ENCODE data around the gene DPH1.

DPH1 gene

DNA sequence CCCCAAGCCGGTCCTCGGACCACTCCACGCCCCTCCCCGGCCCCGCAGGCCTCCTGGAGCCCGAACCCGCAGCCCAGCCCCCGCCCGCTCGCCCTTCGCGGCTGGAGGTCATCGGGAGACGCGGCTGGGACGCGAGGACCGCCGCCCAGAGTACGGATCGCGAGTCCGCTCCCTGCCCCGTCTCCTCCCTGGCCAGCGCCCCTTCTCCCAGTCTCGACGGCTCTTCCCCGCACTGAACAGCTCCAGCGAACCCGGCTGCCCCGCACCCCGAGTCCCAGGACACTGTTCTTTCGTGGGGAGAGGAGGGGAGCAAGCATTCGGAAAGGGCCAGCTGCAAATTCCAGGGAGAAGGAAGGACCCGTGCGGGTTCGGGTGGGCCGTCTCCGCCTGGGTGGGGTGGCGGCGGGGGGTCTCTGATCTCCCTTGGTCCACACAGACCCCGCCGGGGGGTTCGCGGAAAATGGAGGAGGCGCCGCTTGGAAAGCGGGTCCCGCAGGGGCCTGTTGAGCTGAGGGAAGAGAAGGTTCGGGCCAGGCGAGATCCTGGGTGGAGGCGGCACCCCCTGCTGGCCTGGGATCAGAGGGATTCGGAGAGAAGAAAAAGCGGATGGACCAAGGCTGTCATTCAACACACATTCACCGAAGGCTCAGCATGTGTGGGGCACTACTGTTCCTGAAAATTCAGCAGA lies 4.2 kb upstream of the DPH1 start:
- peak in 40 of 58 donors; percentile 17 to 77 (median 44) for DNase-seq

DNA sequence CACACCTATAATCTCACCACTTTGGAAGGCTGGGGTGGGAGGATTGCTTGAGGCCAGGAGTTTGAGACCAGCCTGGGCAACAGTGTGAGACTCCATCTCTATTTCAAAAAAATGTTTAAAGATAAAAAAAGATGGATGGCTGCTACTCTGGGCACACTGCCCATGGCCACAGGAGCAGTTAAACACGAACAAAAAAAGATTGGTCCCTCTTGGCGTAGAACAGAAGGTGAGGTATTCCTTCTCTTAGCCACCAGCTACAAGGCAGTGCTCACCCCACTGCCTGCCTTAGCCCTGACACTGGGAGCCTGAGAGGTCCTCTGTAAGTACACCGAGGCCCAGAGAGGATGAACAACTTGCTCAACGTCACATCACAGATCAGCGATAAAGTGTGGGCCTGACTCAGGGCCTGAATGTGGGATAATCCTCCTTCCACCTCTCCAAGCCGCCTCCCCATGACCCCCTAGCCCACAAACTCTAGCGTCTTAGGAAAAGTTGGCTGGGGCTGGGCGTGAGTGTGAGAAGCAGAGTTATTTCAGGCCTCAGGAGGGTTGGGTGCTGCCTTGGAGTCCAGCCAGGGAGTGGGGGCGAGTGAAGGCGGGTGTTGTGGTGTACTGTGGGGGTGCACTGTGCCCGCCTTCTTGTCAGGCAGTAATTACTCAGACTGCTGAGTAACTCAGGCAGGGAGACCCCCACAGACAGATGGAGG lies 2.3 kb upstream of the DPH1 start:
- DNase-seq: peak in 7 of 58 donors; percentile 15 to 52 (median 27)

DNA sequence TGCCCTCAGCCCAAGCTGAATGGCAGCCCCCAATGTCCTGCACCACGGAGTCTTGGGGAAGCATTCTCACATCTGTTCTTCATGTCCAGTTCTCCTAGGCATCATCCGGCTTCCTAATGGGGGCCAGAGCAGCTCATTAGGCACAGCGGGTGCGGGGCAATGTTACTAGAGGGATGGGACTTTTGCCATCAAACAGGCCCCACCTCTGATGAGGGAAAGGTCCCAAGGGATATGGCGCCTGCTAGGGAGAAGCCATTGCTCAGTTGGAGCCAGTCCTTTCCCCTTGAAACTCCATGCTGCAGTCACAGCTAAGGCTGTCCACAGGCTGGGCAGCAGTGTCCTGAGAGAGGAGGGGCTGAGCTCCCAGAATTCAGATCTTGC lies 1.7 kb upstream of the DPH1 start:
- DNase-seq: no peak

DNA sequence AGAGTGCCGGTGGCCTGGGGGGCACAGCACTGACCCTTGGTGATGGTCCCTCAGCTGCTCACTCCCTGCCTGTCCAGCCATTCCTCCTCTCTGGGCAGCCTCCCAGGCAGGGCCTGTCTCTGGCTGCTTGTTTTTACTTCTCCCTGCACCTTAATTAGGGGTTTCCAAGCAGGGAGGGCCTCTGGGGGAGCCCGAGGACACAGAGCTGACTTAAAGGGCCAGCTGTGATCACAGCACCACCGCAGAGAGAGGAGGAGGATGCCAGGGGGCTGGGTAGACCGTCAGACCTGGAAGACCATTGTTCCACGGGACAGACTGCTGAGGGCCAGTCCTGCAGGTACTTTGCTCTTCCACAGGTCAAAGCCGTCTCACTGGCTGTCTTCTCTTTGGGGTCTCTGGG lies 1.2 kb upstream of the DPH1 start:
- DNase-seq: peak in 1 of 58 donors; percentile 29

- DNase-seq: peak in 6 of 58 donors; percentile 33 to 70 (median 38)
Observed at GRCh38 chr17:2030779-2031163, 818 bp downstream of the DPH1 start.

GRCh38 chr17:2033153-2033552 lies 3.2 kb downstream of the DPH1 start:
- no peak for DNase-seq

DNA sequence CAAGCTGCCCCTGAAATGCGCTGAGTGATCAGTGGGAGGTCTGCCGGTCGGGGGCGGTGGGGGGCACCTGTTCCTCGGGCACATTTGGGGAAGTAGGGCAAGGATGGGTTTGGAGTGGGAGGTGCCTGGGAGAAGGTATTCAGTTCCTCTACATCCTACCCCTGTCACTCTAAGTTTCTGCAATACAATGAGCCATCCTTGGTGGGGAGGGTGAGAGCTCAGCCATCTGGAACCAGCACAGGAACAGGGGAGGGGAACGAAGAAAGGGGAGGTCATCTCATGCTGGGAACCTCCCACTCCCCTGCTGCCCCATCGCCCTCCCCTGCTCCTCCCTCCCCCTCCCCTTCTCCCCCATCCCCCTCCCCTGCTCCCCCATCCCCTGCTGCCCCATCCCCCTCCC lies 4.2 kb downstream of the DPH1 start:
- no peak for DNase-seq

- DNase-seq: no peak
Observed at GRCh38 chr17:2034806-2035540, 5.0 kb downstream of the DPH1 start.

DNA sequence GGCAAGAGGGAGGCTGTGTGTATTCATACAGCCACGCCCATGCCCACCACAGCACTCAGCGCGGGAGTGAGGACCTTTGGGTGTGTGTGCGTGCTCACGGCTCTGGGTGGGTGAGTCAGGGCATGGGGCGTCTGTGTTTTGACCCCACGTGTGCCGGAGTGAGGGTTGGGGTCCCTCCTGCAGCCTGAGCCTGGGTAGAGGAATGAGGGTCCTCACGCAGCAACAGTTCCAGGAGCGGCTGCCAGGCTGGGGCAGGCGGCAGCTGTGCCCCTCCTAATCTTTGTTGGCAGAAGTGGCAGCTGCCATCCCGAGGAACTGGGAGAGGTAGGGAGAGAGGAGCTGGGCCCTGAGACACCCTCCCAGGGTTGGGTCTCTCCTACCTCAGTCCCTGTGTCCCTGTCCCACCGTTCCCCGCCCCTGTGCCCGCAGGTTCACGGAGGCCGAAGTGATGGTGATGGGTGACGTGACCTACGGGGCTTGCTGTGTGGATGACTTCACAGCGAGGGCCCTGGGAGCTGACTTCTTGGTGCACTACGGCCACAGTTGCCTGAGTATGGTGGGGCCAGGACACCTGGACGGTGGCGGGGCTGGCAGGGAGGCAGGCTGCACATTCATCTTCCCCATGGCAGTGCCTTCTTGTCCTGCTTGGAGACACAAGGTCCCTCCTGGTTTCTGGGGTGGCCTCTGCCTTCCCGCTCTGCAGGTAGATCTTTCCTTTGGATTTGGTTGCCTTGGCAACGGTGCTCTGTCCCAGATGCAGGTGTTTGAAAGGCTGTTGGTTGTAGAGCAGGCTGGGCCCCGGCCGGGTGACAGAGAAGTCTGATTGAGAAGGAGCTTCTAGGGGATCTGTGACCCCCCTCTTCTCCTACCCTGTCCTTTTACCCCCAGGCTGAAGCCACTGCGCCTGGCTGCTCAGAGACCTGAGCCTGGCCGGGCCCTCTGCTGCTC lies 5.9 kb downstream of the DPH1 start:
- no peak for DNase-seq

- DNase-seq: no peak
Observed at GRCh38 chr17:2037155-2037554, 7.2 kb downstream of the DPH1 start.

DNA sequence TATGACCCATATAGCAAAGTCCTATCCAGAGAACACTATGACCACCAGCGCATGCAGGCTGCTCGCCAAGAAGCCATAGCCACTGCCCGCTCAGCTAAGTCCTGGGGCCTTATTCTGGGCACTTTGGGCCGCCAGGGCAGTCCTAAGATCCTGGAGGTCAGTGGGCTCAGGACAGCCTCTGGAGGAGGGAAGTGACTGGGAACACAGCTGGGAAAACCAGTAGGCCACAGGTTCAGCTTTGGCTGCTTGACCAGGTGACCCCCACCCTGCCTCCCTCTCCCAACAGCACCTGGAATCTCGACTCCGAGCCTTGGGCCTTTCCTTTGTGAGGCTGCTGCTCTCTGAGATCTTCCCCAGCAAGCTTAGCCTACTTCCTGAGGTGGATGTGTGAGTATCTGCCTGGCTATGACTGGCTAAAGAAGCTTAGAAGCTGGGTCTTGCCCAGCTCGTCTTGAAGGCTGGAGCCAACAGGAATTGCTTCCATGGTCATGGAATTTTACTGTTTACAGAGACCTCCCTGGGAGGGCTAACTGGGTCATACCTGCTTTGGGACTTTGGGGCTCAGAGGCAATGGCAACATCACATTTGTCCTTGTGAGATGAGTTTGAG lies 10.4 kb downstream of the DPH1 start:
- no peak for DNase-seq

DNA sequence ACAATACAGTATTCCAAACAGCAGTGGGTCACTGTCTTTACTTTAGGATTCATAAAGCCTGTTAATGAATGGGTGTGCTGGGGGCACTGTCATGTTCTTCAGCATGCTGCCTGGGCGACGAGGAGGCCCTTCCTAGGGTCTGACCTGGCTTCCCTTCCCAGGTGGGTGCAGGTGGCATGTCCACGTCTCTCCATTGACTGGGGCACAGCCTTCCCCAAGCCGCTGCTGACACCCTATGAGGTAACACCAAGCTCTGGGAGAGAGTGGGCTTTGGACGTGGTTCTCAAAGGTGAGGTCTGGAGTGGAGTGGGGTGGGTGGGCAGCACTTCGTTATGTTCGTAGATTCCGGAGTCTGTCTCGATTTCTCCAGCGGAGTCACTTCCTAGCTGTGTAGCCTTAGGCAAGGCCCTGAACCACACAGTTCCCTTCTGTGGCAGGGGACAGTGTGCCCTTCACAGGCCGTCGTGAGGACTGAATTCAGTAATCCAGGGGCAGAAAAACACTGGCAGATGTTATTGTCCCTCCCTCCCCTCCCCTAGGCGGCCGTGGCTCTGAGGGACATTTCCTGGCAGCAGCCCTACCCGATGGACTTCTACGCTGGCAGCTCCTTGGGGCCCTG lies 11.1 kb downstream of the DPH1 start:
- peak in 5 of 58 donors; percentile 45 to 68 (median 56) for DNase-seq

- peak; percentile 58 to 97 (median 89) for DNase-seq
Observed at GRCh38 chr17:2041561-2042389, 11.8 kb downstream of the DPH1 start, which contains the start of gene OVCA2. OVCA2 (plus strand) TSS chr17:2042022; CDS start chr17:2042048, 26 bp downstream.

GRCh38 chr17:2042390-2042847 lies 12.5 kb downstream of the DPH1 start:
- DNase-seq: peak in 3 of 58 donors; percentile 31 to 54 (median 52)

DNA sequence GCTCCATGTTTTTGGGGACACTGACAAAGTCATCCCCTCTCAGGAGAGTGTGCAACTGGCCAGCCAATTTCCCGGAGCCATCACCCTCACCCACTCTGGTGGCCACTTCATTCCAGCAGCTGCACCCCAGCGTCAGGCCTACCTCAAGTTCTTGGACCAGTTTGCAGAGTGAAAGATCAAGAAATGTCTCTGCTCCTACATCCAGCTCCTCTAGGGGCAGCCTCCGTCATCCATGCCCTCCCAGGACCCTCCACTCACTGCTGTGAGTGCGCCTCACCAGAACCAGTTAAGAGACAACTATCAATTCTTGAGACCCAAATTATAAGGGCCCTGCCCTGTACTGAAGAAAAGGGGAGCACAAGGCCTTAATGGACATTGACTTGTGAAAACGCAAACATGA lies 13.0 kb downstream of the DPH1 start:
- no peak for DNase-seq

- DNase-seq: no peak
Observed at GRCh38 chr17:2043785-2044184, 13.8 kb downstream of the DPH1 start.

- no peak for DNase-seq
Observed at GRCh38 chr17:2044263-2044894, 14.4 kb downstream of the DPH1 start.

- no peak for DNase-seq
Observed at GRCh38 chr17:2047590-2047989, 17.6 kb downstream of the DPH1 start.

DNA sequence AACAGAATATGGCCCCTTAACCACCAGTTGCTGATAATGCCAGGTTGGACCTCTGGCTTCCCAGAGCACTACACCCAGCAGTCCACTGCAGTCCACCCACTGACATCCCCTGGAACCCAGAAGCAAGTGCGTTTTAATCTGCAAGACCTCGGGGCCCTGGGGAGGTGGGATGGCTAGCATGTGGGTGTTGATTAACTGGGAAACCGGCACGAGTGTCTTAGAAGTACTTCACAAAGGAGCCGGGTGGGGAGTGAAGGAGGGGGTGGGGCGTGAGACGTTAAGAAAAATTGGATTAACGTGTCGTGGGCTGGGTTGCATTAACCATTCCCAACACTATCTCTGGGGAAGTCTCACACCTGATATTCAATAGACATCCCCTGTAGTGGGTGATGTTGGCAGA lies 18.9 kb downstream of the DPH1 start:
- DNase-seq: no peak
